ENCODE data around the gene KRTAP5-6.

Gene KRTAP5-6

DNA sequence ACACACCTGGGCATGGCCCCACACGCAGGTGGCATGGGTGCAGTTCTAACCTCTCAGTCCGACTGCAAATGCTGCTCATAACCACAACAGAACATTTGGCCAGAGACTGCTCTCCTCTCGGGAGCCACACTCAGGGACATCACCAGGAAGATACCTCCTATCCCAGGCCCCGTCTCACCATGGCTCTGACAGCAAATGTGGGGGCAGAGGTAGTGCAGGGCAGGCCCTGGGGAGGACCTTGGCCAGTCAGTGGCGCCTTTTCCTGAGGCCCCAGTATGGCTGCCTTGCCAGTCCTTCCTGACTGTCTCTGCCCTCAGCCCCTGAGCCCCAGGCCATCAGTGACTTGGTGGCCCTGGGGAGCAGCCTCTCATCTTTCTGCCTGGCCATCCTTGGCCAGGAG, 2.8 kb downstream of the KRTAP5-6 start:
- ChIA-PET CTCF (interaction anchor here (1.4 to 6.2 kb wide), 2 partner anchors 60 to 133 kb away, joined by 3 to 38 read pairs; partner anchors contain the start of gene SYT8), POLR2A (no interaction called here)
- Histone ChIP-seq H3K4me1 (ENCODE audit: control insufficient read depth, insufficient read depth, low read length) (no peaks in the 10 kb centered on the region), H3K27ac (ENCODE audit: extremely low read depth, low read depth, low read length) (no peak overlapping the region), H3K4me3 (ENCODE audit: low read depth, low read length) (no peak overlapping the region), H3K36me3 (ENCODE audit: control insufficient read depth in 2 of 2, insufficient read depth in 1 of 2, low read length in 2 of 2) (no peaks in the 10 kb centered on the region), H3K9me3 (ENCODE audit: control insufficient read depth, insufficient read depth, low read depth, low read length) (no peaks in the 10 kb centered on the region)
- TF ChIP-seq ZNF544 (tag by site-specific recombination; IDR thresholded peaks at IDR 0.05) (no peak), SP3 (tag by site-specific recombination; IDR thresholded peaks at IDR 0.05) (no peak), ZNF629 (tag by site-specific recombination; IDR thresholded peaks at IDR 0.05) (no peak), KLF1 (tag by site-specific recombination; IDR thresholded peaks at IDR 0.05) (no peak), ZSCAN30 (tag by site-specific recombination; IDR thresholded peaks at IDR 0.05) (no peak), ZNF585B (tag by site-specific recombination; IDR thresholded peaks at IDR 0.05) (no peak), IKZF3 (tag by site-specific recombination; IDR thresholded peaks at IDR 0.05) (no peak)
- TF ChIP-seq, protein P1, sequence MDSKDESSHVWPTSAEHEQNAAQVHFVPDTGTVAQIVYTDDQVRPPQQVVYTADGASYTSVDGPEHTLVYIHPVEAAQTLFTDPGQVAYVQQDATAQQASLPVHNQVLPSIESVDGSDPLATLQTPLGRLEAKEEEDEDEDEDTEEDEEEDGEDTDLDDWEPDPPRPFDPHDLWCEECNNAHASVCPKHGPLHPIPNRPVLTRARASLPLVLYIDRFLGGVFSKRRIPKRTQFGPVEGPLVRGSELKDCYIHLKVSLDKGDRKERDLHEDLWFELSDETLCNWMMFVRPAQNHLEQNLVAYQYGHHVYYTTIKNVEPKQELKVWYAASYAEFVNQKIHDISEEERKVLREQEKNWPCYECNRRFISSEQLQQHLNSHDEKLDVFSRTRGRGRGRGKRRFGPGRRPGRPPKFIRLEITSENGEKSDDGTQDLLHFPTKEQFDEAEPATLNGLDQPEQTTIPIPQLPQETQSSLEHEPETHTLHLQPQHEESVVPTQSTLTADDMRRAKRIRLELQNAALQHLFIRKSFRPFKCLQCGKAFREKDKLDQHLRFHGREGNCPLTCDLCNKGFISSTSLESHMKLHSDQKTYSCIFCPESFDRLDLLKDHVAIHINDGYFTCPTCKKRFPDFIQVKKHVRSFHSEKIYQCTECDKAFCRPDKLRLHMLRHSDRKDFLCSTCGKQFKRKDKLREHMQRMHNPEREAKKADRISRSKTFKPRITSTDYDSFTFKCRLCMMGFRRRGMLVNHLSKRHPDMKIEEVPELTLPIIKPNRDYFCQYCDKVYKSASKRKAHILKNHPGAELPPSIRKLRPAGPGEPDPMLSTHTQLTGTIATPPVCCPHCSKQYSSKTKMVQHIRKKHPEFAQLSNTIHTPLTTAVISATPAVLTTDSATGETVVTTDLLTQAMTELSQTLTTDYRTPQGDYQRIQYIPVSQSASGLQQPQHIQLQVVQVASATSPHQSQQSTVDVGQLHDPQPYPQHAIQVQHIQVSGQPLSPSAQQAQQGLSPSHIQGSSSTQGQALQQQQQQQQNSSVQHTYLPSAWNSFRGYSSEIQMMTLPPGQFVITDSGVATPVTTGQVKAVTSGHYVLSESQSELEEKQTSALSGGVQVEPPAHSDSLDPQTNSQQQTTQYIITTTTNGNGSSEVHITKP (tag by site-specific recombination; IDR thresholded peaks at IDR 0.05): no peak
- TF ChIP-seq, protein P2, sequence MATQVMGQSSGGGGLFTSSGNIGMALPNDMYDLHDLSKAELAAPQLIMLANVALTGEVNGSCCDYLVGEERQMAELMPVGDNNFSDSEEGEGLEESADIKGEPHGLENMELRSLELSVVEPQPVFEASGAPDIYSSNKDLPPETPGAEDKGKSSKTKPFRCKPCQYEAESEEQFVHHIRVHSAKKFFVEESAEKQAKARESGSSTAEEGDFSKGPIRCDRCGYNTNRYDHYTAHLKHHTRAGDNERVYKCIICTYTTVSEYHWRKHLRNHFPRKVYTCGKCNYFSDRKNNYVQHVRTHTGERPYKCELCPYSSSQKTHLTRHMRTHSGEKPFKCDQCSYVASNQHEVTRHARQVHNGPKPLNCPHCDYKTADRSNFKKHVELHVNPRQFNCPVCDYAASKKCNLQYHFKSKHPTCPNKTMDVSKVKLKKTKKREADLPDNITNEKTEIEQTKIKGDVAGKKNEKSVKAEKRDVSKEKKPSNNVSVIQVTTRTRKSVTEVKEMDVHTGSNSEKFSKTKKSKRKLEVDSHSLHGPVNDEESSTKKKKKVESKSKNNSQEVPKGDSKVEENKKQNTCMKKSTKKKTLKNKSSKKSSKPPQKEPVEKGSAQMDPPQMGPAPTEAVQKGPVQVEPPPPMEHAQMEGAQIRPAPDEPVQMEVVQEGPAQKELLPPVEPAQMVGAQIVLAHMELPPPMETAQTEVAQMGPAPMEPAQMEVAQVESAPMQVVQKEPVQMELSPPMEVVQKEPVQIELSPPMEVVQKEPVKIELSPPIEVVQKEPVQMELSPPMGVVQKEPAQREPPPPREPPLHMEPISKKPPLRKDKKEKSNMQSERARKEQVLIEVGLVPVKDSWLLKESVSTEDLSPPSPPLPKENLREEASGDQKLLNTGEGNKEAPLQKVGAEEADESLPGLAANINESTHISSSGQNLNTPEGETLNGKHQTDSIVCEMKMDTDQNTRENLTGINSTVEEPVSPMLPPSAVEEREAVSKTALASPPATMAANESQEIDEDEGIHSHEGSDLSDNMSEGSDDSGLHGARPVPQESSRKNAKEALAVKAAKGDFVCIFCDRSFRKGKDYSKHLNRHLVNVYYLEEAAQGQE (tag by site-specific recombination; IDR thresholded peaks at IDR 0.05): no peak

DNA sequence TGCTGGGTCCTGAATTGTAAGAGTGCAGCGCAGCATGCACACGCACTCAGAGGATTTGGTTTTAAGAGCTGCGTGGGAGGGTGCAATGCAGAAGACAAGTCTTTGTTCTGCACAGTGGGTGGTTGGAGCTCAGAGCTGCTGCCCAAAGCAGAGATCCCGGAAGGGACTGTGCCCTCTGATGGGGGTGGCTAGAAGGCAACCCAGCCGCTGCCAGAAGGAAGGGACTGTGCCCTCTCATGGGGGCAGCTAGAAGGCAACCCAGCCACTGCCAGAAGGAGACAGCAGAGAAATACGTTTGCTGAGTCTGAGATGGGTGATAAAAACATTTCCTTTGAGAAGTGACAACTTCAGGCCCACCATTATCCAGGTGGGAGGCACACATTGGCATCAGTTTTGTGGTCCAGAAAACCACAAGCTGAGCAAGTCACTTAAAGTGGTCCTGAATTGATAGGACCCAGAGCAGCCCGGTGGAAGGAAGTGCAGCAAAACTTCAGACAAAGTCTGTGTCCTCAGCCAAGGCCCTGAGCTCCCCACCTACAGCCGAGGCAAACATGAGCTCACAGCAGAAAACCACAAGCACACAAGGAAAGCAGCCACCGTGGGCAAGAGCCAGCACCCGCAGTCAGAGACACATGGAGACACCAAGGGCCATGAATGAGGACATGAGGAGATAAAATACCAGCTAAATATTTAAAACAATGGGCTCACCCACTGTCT, 4.3 kb downstream of the KRTAP5-6 start:
- Histone ChIP-seq H3K27ac (ENCODE audit: extremely low read depth, low read depth, low read length) (no peak overlapping the region), H3K4me1 (ENCODE audit: control insufficient read depth, insufficient read depth, low read length) (no peaks in the 10 kb centered on the region), H3K36me3 (ENCODE audit: control insufficient read depth in 2 of 2, insufficient read depth in 1 of 2, low read length in 2 of 2) (no peaks in the 10 kb centered on the region), H3K9me3 (ENCODE audit: control insufficient read depth, insufficient read depth, low read depth, low read length) (no peaks in the 10 kb centered on the region), H3K4me3 (ENCODE audit: low read depth, low read length) (no peak overlapping the region)
- CTCF ChIA-PET: interaction anchor here (0.6 to 6.2 kb wide), 8 partner anchors 8 to 831 kb away, joined by 3 to 38 read pairs (median 3); partner anchors contain the start of gene SYT8
- POLR2A ChIA-PET: no interaction called here
- peak; percentile 30 for TF ChIP-seq ZFHX2 (tag by site-specific recombination; conservative IDR thresholded peaks at IDR 0.05)
- no peak for TF ChIP-seq ZBTB1 (tag by site-specific recombination; IDR thresholded peaks at IDR 0.05)
- TF ChIP-seq EGR2 (tag by site-specific recombination; IDR thresholded peaks at IDR 0.05; ENCODE audit: low read depth): peak; percentile 36
- TF ChIP-seq ZNF621 (tag by site-specific recombination; IDR thresholded peaks at IDR 0.05): no peak
- TF ChIP-seq, protein P3, sequence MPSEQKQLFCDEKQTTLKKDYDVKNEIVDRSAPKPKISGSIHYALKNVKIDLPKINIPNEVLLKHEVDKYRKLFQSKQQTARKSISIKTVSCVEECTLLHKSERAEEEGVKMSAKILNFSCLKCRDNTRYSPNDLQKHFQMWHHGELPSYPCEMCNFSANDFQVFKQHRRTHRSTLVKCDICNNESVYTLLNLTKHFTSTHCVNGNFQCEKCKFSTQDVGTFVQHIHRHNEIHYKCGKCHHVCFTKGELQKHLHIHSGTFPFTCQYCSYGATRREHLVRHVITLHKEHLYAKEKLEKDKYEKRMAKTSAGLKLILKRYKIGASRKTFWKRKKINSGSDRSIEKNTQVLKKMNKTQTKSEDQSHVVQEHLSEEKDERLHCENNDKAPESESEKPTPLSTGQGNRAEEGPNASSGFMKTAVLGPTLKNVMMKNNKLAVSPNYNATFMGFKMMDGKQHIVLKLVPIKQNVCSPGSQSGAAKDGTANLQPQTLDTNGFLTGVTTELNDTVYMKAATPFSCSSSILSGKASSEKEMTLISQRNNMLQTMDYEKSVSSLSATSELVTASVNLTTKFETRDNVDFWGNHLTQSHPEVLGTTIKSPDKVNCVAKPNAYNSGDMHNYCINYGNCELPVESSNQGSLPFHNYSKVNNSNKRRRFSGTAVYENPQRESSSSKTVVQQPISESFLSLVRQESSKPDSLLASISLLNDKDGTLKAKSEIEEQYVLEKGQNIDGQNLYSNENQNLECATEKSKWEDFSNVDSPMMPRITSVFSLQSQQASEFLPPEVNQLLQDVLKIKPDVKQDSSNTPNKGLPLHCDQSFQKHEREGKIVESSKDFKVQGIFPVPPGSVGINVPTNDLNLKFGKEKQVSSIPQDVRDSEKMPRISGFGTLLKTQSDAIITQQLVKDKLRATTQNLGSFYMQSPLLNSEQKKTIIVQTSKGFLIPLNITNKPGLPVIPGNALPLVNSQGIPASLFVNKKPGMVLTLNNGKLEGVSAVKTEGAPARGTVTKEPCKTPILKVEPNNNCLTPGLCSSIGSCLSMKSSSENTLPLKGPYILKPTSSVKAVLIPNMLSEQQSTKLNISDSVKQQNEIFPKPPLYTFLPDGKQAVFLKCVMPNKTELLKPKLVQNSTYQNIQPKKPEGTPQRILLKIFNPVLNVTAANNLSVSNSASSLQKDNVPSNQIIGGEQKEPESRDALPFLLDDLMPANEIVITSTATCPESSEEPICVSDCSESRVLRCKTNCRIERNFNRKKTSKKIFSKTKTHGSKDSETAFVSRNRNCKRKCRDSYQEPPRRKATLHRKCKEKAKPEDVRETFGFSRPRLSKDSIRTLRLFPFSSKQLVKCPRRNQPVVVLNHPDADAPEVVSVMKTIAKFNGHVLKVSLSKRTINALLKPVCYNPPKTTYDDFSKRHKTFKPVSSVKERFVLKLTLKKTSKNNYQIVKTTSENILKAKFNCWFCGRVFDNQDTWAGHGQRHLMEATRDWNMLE (tag by site-specific recombination; conservative IDR thresholded peaks at IDR 0.05; ENCODE audit: low read depth): no peak
- no peak for TF ChIP-seq ZNF394 (tag by site-specific recombination; IDR thresholded peaks at IDR 0.05; ENCODE audit: borderline replicate concordance)
- TF ChIP-seq BCL11B (tag by site-specific recombination; IDR thresholded peaks at IDR 0.05; ENCODE audit: low read depth): no peak
- no peak for TF ChIP-seq ZFP37 (tag by site-specific recombination; IDR thresholded peaks at IDR 0.05)
- no peak for TF ChIP-seq ZNF664 (tag by site-specific recombination; IDR thresholded peaks at IDR 0.05)
